HG03039 (cell line): ENCODE measurements around the gene CUEDC2.

Source experiments
- ATAC-seq: cut with Tn5 transposase; IDR thresholded peaks from one replicate; pipeline ENCODE4 v1.9.1; 2021; ENCODE audit warnings: mild to moderate bottlenecking, moderate library complexity; ENCODE audit not compliant: unreplicated experiment

The CUEDC2 gene

GRCh38 chr10:102375867-102376266 lies 56.5 kb downstream of the CUEDC2 start:
- no peak for ATAC-seq

GRCh38 chr10:102375250-102375649 lies 57.1 kb downstream of the CUEDC2 start:
- no peak for ATAC-seq
